OCI-LY7 (cell line): ENCODE measurements around the gene GLUL. TPM values are rescaled to one million over a fixed set of nuclear protein-coding genes. Genes with fewer than 3 reads are reported as not detected.

Source experiments
- BruUV-seq: library from RNA; stranded (reverse); fragments of 400-500 nt; replicated peaks from 2 replicates; lab custom pipeline; 2021; lab: Mats Ljungman, UMichigan
- CTCF ChIA-PET: fragments of 300-600 bp; sonication (Branson Sonifier 250); formaldehyde crosslinking; loops from one replicate; lab custom pipeline; 2022; ENCODE audit warnings: antibody characterized with exemption; ENCODE audit not compliant: unreplicated experiment; lab: Charles Lee
- POLR2A ChIA-PET: fragments of 300-600 bp; sonication (Branson Sonifier 250); formaldehyde crosslinking; loops from one replicate; lab custom pipeline; 2022; ENCODE audit warnings: antibody characterized with exemption; lab: Charles Lee
- DNase-seq: peaks from one replicate; pipeline ENCODE4 v3.0.0-alpha.2; 2015; ENCODE audit warnings: low spot score
- H2AFZ ChIP-seq: fragments of 200-600 bp; sonication (generic), shearing (Covaris generic); 2 replicates; pipeline ENCODE4 v1.6.1; 2014; ENCODE audit warnings: mild to moderate bottlenecking, antibody characterized with exemption, low read length, moderate library complexity
- H3K27ac ChIP-seq: fragments of 200-600 bp; sonication (generic); 2 replicates; pipeline ENCODE4 v1.5.1; 2014; ENCODE audit warnings: mixed run types, low read depth, mild to moderate bottlenecking, moderate library complexity, low read length, inconsistent platforms; ENCODE audit not compliant: poor library complexity, severe bottlenecking
- H3K36me3 ChIP-seq: fragments of 200-600 bp; sonication (generic); 2 replicates; pipeline ENCODE4 v1.6.1; 2014; ENCODE audit warnings: mild to moderate bottlenecking, antibody characterized with exemption, low read length, moderate library complexity, mixed read lengths; ENCODE audit not compliant: insufficient read depth
- H3K4me1 ChIP-seq: fragments of 200-600 bp; sonication (generic); 2 replicates; pipeline ENCODE4 v1.5.1; 2014; ENCODE audit warnings: mild to moderate bottlenecking, low read length; ENCODE audit not compliant: insufficient read depth, poor library complexity, severe bottlenecking
- H3K4me2 ChIP-seq: fragments of 200-600 bp; sonication (generic); 2 replicates; pipeline ENCODE4 v1.6.1; 2014; ENCODE audit warnings: mild to moderate bottlenecking, low read length
- H3K4me3 ChIP-seq: fragments of 200-600 bp; sonication (generic); 2 replicates; pipeline ENCODE4 v1.5.1; 2014; ENCODE audit warnings: mild to moderate bottlenecking, low read depth, low read length; ENCODE audit not compliant: poor library complexity, severe bottlenecking
- H3K79me2 ChIP-seq: fragments of 200-600 bp; sonication (generic); 2 replicates; pipeline ENCODE4 v1.6.1; 2016; ENCODE audit warnings: low read depth, mild to moderate bottlenecking, low read length, moderate library complexity, mixed read lengths; ENCODE audit not compliant: insufficient read depth
- H3K9me2 ChIP-seq: fragments of 200-600 bp; sonication (generic); 2 replicates; pipeline ENCODE4 v1.6.1; 2016; ENCODE audit warnings: mild to moderate bottlenecking, low read length, mixed read lengths; ENCODE audit not compliant: insufficient read depth
- H3K9me3 ChIP-seq: fragments of 200-600 bp; sonication (generic); 2 replicates; pipeline ENCODE4 v1.6.1; 2014; ENCODE audit warnings: mild to moderate bottlenecking, mixed run types, low read length, mixed read lengths
- H4K20me1 ChIP-seq: fragments of 200-600 bp; sonication (generic); 2 replicates; pipeline ENCODE4 v1.6.1; 2014; ENCODE audit warnings: mild to moderate bottlenecking, antibody characterized with exemption, low read length, moderate library complexity, mixed read lengths; ENCODE audit not compliant: insufficient read depth
- EZH2phosphoT487 ChIP-seq: fragments of 200-600 bp; sonication (generic); IDR thresholded peaks from 2 replicates; pipeline ENCODE4 v1.6.1; 2018; ENCODE audit warnings: low read depth, borderline replicate concordance, mild to moderate bottlenecking, mixed run types, antibody characterized with exemption, low read length, moderate library complexity, mixed read lengths
- intact Hi-C: fragments of 100-400 bp; cut with micrococcal nuclease; formaldehyde crosslinking; loops from one replicate; pipeline ENCODE4 v1.10.0; 2022; ENCODE audit not compliant: unreplicated experiment
- total RNA-seq, 2 experiments: library from RNA; depleted of rRNA in 1 of 2; stranded (reverse); fragments of >200 nt in 1 of 2; shearing (Covaris generic) in 1 of 2; gene quantifications; 2 replicates each; pipeline ENCODE4 v1.2.3, GENCODE V29; 2014 to 2022
- TF ChIP-seq, protein P1 (sequence below): fragments of 200-600 bp; sonication (generic); conservative IDR thresholded peaks from 2 replicates; pipeline ENCODE4 v1.5.1; 2014; ENCODE audit warnings: mild to moderate bottlenecking, antibody characterized with exemption, low read length, moderate library complexity, mixed read lengths

GLUL gene
- total RNA-seq, 2 experiments from 2014 or later, result not detected

DNA sequence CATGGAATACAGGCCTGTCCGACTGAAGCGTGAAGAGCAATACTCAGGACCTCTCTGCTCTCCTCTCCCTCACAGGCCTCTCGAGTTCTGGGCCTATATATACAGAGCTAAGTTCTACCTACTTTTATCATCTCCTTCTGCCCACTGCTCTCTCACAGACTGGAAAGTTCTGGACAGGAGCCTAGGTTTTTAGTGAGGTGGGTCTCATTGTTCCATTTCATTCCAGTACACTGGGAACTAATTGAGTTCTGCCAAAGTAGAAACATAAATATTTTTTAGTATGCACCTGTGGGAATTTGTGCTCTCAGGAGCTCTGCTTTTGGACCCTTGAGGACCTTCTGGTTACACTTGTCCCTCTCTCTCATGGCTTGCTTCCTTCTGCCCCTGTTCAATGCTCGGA lies 9.0 kb upstream of the GLUL start, which contains the start of gene TEDDM1:
Gene TEDDM1 (minus strand): TSS at position 101 of the 400 bp plus-strand sequence. CDS start 182 bp downstream, outside the sequence.
- Histone ChIP-seq H3K4me2 (no peak within 1 kb of the TSS), H3K4me1 (no peaks in the 10 kb centered on the region), H3K27ac (no peak within 1 kb of the TSS), H3K9me2 (no peaks in the 10 kb centered on the region), H3K9me3 (no peaks in the 10 kb centered on the region), H3K36me3 (no peaks in the 10 kb centered on the region), H3K4me3 (no peak within 1 kb of the TSS), H2AFZ (no peak within 1 kb of the TSS), H3K79me2 (no peaks in the 10 kb centered on the region), H4K20me1 (no peaks in the 10 kb centered on the region)
- intact Hi-C loops, result no loop called here
- CTCF ChIA-PET, result no interaction called here
- no peak for TF ChIP-seq EZH2phosphoT487
- TF ChIP-seq, protein P1, sequence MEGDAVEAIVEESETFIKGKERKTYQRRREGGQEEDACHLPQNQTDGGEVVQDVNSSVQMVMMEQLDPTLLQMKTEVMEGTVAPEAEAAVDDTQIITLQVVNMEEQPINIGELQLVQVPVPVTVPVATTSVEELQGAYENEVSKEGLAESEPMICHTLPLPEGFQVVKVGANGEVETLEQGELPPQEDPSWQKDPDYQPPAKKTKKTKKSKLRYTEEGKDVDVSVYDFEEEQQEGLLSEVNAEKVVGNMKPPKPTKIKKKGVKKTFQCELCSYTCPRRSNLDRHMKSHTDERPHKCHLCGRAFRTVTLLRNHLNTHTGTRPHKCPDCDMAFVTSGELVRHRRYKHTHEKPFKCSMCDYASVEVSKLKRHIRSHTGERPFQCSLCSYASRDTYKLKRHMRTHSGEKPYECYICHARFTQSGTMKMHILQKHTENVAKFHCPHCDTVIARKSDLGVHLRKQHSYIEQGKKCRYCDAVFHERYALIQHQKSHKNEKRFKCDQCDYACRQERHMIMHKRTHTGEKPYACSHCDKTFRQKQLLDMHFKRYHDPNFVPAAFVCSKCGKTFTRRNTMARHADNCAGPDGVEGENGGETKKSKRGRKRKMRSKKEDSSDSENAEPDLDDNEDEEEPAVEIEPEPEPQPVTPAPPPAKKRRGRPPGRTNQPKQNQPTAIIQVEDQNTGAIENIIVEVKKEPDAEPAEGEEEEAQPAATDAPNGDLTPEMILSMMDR, result no peak
- BruUV-seq, result no TSS peak
- no peak for DNase-seq
- POLR2A ChIA-PET, result interaction anchor here (0.6 kb wide), 1 partner anchor 604 kb away, joined by 3 read pairs; no protein-coding TSS in a partner anchor

DNA sequence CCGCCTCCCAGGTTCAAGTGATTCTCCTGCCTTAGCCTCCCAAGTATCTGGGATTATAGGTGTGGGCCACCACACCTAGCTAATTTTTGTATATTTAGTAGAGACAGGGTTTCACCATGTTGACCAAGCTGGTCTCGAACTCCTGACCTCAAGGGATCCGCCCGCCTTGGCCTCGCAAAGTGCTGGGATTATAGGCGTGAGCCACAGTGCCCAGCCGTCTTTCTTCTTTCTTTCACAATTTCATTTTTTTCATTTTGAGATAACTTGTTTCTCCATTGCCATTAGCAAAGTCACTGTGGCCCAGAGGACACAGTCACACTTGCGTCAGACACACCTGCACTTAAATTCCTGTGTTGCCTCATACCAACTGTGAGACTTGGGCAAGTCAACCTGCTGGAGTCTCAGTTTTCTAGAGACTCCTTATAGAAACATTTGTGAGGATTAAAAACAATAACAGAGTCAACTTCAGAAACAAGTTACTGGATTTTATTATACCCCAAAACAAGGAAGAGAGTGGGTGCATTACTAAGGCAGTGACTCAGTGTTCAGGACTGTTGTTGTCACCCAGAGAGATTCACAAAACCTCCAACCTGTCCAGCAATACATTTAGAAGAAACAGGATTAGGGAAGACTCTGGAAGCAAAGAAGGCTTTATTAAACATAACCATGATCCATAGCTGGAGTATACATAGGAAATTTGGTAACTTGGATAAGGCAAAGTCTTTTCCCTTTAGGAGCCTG lies 6.2 kb upstream of the GLUL start:
- H3K4me1 ChIP-seq, result no peaks in the 10 kb centered on the region
- TF ChIP-seq EZH2phosphoT487, result no peak
- TF ChIP-seq, protein P1, result no peak
- DNase-seq, result no peak
- H3K79me2 ChIP-seq, result no peaks in the 10 kb centered on the region
- H3K4me3 ChIP-seq, result no peak overlapping the region
- intact Hi-C loops, result no loop called here
- BruUV-seq, result no TSS peak
- H4K20me1 ChIP-seq, result no peaks in the 10 kb centered on the region
- ChIA-PET POLR2A (no interaction called here), CTCF (no interaction called here)
- no peaks in the 10 kb centered on the region for H3K9me2 ChIP-seq
- H3K4me2 ChIP-seq, result no peak overlapping the region
- no peaks in the 10 kb centered on the region for H3K9me3 ChIP-seq
- no peaks in the 10 kb centered on the region for H3K36me3 ChIP-seq
- H2AFZ ChIP-seq, result no peak overlapping the region
- H3K27ac ChIP-seq, result no peak overlapping the region

DNA sequence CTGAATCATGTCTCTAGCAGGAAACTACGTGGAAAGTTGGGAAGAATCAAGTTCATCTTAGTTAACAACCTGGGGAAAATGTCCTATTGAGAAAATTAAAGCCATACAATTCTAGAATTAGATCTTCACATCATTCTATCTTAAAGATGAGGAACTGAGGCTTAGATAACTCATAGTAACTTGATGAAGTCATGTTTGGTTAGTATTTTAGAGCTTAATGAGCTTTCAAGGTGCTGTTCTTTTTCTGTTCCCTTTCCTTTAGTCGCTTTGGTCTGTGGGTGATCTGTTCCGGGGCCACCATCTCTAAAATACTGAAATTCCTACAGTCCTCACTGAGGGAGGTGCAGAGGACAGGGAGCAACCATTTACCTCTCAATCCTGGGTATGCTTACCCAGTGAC lies 4.3 kb upstream of the GLUL start:
- Histone ChIP-seq H3K27ac (no peak overlapping the region), H2AFZ (no peak overlapping the region), H3K9me3 (no peaks in the 10 kb centered on the region), H3K36me3 (no peaks in the 10 kb centered on the region), H3K4me2 (no peak overlapping the region), H4K20me1 (no peaks in the 10 kb centered on the region), H3K9me2 (no peaks in the 10 kb centered on the region), H3K4me1 (no peaks in the 10 kb centered on the region), H3K79me2 (no peaks in the 10 kb centered on the region), H3K4me3 (no peak overlapping the region)
- DNase-seq, result no peak
- CTCF ChIA-PET, result interaction anchor here (1.7 kb wide), 1 partner anchor 253 kb away, joined by 5 read pairs; no protein-coding TSS in a partner anchor
- POLR2A ChIA-PET, result no interaction called here
- no peak for TF ChIP-seq EZH2phosphoT487
- TF ChIP-seq, protein P1, result no peak
- intact Hi-C loops, result loop anchor here (1.0 kb wide), 2 partner anchors 253 to 311 kb away; no protein-coding TSS in a partner anchor
- no TSS peak for BruUV-seq
